IMR-90 (cell line): ENCODE data around the gene NKRF.

Experiments
- POLR2A ChIP-seq: IDR thresholded peaks from 2 replicates; pipeline ENCODE4 v1.6.1; 2012; ENCODE audit warnings: mild to moderate bottlenecking, low read depth, low read length
- TF ChIP-seq, protein P1 (sequence below): conservative IDR thresholded peaks from 2 replicates; pipeline ENCODE4 v1.5.1; 2012; ENCODE audit warnings: mild to moderate bottlenecking, low read depth, low read length, improper control_type of control experiment

DNA sequence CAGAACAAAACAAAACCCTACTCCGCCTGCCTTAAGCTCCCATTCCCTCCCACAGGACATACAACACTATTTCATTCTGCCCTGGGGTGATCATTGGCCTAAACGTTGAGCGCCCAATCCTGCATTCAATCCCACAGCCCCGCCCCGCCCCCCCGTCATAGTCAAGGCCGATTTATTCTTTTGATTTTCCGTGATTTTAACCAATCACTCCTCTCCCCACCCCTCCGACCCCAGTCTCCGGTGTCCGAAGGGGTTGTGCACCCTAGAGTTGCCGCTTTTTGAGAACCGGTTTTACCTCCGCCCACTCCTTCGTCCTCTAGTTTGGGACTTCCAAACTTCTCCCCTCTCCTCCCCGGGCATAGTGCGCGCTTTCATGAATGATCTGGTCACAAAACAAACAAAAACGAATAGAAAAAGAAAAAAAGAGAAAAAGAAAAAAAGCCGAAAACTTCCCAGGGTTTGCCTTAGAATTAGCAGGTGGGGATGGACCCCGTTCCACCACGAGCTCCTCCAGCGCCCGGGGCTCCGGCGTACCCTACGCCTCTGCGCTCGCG, 32.3 kb downstream of the NKRF start:
- TF ChIP-seq, protein P1, sequence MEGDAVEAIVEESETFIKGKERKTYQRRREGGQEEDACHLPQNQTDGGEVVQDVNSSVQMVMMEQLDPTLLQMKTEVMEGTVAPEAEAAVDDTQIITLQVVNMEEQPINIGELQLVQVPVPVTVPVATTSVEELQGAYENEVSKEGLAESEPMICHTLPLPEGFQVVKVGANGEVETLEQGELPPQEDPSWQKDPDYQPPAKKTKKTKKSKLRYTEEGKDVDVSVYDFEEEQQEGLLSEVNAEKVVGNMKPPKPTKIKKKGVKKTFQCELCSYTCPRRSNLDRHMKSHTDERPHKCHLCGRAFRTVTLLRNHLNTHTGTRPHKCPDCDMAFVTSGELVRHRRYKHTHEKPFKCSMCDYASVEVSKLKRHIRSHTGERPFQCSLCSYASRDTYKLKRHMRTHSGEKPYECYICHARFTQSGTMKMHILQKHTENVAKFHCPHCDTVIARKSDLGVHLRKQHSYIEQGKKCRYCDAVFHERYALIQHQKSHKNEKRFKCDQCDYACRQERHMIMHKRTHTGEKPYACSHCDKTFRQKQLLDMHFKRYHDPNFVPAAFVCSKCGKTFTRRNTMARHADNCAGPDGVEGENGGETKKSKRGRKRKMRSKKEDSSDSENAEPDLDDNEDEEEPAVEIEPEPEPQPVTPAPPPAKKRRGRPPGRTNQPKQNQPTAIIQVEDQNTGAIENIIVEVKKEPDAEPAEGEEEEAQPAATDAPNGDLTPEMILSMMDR: no peak
- no peak for TF ChIP-seq POLR2A
